Bronchial epithelial cell (primary cell): ENCODE measurements around the gene SCFD2. TPM values are rescaled to one million over a fixed set of nuclear protein-coding genes. Genes with fewer than 3 reads are reported as not detected.

Source experiments
- DNase-seq: peaks from one replicate; pipeline ENCODE4 v3.0.0-alpha.2; 2010; ENCODE audit warnings: low read depth
- FAIRE-seq: peaks from 2 replicates; lab custom pipeline; 2011; peaks lifted over from hg19 to GRCh38; lab: Jason Lieb, UNC
- H3K27me3 ChIP-seq: 2 replicates; pipeline ENCODE4 v1.5.1; 2011; ENCODE audit warnings: low read length; ENCODE audit not compliant: control insufficient read depth, insufficient read depth
- H3K36me3 ChIP-seq: 2 replicates; pipeline ENCODE4 v1.5.1; 2011; ENCODE audit warnings: low read length; ENCODE audit not compliant: control insufficient read depth, insufficient read depth
- H3K4me3 ChIP-seq: 2 replicates; pipeline ENCODE4 v1.5.1; 2011; ENCODE audit warnings: mild to moderate bottlenecking, low read depth, low read length, control low read depth
- CTCF ChIP-seq: IDR thresholded peaks from 2 replicates; pipeline ENCODE4 v1.5.1; 2011; ENCODE audit warnings: mild to moderate bottlenecking, moderate library complexity, low read length, control low read depth, inconsistent platforms; ENCODE audit not compliant: insufficient read depth, severe bottlenecking
- total RNA-seq: library from RNA; depleted of rRNA; stranded (reverse); fragments of >200 nt; gene quantifications from 2 replicates; pipeline ENCODE4 v1.2.1, GENCODE V29; 2014

SCFD2 gene
- total RNA-seq, 1 donor from 2014 or later, result 21.9 TPM

- no peaks in the 10 kb centered on the region for H3K27me3 ChIP-seq
- H3K4me3 ChIP-seq, result no peak overlapping the region
- TF ChIP-seq CTCF, result no peak
- no peaks in the 10 kb centered on the region for H3K36me3 ChIP-seq
- no peak for FAIRE-seq
- no peak for DNase-seq
These were observed 234.8 kb downstream of the SCFD2 start for GRCh38 chr4:53130896-53131561.

GRCh38 chr4:53128706-53129357 is 237.0 kb downstream of the SCFD2 start:
- FAIRE-seq, result no peak
- no peaks in the 10 kb centered on the region for H3K36me3 ChIP-seq

GRCh38 chr4:53128231-53128630 is 237.6 kb downstream of the SCFD2 start:
- FAIRE-seq, result no peak
- H3K4me3 ChIP-seq, result no peak overlapping the region
- no peaks in the 10 kb centered on the region for H3K27me3 ChIP-seq
- no peak for TF ChIP-seq CTCF
- DNase-seq, result no peak
- no peaks in the 10 kb centered on the region for H3K36me3 ChIP-seq

More at GRCh38 chr4:53128706-53129357, 237.0 kb downstream of the SCFD2 start:
- H3K27me3 ChIP-seq, result no peaks in the 10 kb centered on the region
- no peak for TF ChIP-seq CTCF
- DNase-seq, result no peak
- no peak overlapping the region for H3K4me3 ChIP-seq

- no peak overlapping the region for H3K4me3 ChIP-seq
- no peaks in the 10 kb centered on the region for H3K27me3 ChIP-seq
- DNase-seq (no peak), FAIRE-seq (no peak)
- no peak for TF ChIP-seq CTCF
- no peaks in the 10 kb centered on the region for H3K36me3 ChIP-seq
These were observed 238.5 kb downstream of the SCFD2 start for GRCh38 chr4:53127365-53127764.

- DNase-seq, result no peak
- H3K36me3 ChIP-seq, result no peaks in the 10 kb centered on the region
- H3K27me3 ChIP-seq, result no peaks in the 10 kb centered on the region
- FAIRE-seq, result no peak
- no peak overlapping the region for H3K4me3 ChIP-seq
- TF ChIP-seq CTCF, result no peak
These were observed 239.8 kb downstream of the SCFD2 start for GRCh38 chr4:53126099-53126498.
